Astrocyte (in vitro differentiated cells and primary cell): ENCODE data around the gene PROSER2. TPM values are rescaled to one million over a fixed set of nuclear protein-coding genes. Genes with fewer than 3 reads are reported as not detected.
"Not testable (repeated sequence)": the region's sequence is repeated elsewhere in the genome, so short reads cannot be mapped to it uniquely, and the experiment has no call there.

Experiments
- DNase-seq: peaks from one replicate; pipeline ENCODE4 v3.0.0-alpha.2; 2010; ENCODE audit warnings: low read depth
- FAIRE-seq: peaks from 2 replicates; lab custom pipeline; 2011; peaks lifted over from hg19 to GRCh38; lab: Jason Lieb, UNC
- H2AFZ ChIP-seq: 2 replicates; pipeline ENCODE4 v1.6.0; 2012; ENCODE audit warnings: low read depth, low read length, inconsistent platforms
- H3K27ac ChIP-seq: 2 replicates; pipeline ENCODE4 v1.5.1; 2011; ENCODE audit warnings: low read depth, low read length, inconsistent platforms
- H3K27me3 ChIP-seq: 2 replicates; pipeline ENCODE4 v1.6.0; 2011; ENCODE audit warnings: low read length, inconsistent platforms; ENCODE audit not compliant: insufficient read depth
- H3K36me3 ChIP-seq: 2 replicates; pipeline ENCODE4 v1.5.1; 2011; ENCODE audit warnings: low read length, inconsistent platforms; ENCODE audit not compliant: insufficient read depth
- H3K4me1 ChIP-seq: 2 replicates; pipeline ENCODE4 v1.5.1; 2011; ENCODE audit warnings: low read length, inconsistent platforms; ENCODE audit not compliant: insufficient read depth
- H3K4me2 ChIP-seq: 2 replicates; pipeline ENCODE4 v1.6.0; 2012; ENCODE audit warnings: low read length, inconsistent platforms
- H3K4me3 ChIP-seq: 2 replicates; pipeline ENCODE4 v1.5.1; 2011; ENCODE audit warnings: low read depth, mild to moderate bottlenecking, low read length, inconsistent platforms; ENCODE audit not compliant: insufficient read depth
- H3K79me2 ChIP-seq: 2 replicates; pipeline ENCODE4 v1.6.0; 2012; ENCODE audit warnings: mild to moderate bottlenecking, low read length, inconsistent platforms; ENCODE audit not compliant: insufficient read depth
- H3K9ac ChIP-seq: 2 replicates; pipeline ENCODE4 v1.6.0; 2012; ENCODE audit warnings: mild to moderate bottlenecking, low read length, inconsistent platforms
- H3K9me3 ChIP-seq: 2 replicates; pipeline ENCODE4 v1.5.1; 2012; ENCODE audit warnings: low read depth, mild to moderate bottlenecking, low read length, inconsistent platforms; ENCODE audit not compliant: insufficient read depth
- H4K20me1 ChIP-seq: 2 replicates; pipeline ENCODE4 v1.6.0; 2012; ENCODE audit warnings: low read length, inconsistent platforms; ENCODE audit not compliant: insufficient read depth
- H3K27ac Mint-ChIP-seq: one replicate; pipeline ENCODE4 v1.8.0; 2021; ENCODE audit warnings: mild to moderate bottlenecking, mixed read lengths; ENCODE audit not compliant: unreplicated experiment
- H3K27me3 Mint-ChIP-seq: one replicate; pipeline ENCODE4 v1.8.0; 2021; ENCODE audit warnings: low read depth, mixed read lengths; ENCODE audit not compliant: unreplicated experiment
- H3K36me3 Mint-ChIP-seq: one replicate; pipeline ENCODE4 v1.8.0; 2021; ENCODE audit warnings: low read depth, mixed read lengths; ENCODE audit not compliant: unreplicated experiment
- H3K4me1 Mint-ChIP-seq: one replicate; pipeline ENCODE4 v1.8.0; 2021; ENCODE audit warnings: low read depth, mixed read lengths; ENCODE audit not compliant: unreplicated experiment
- H3K4me3 Mint-ChIP-seq: one replicate; pipeline ENCODE4 v1.8.0; 2021; ENCODE audit warnings: mild to moderate bottlenecking, moderate library complexity, mixed read lengths; ENCODE audit not compliant: unreplicated experiment
- H3K9me3 Mint-ChIP-seq: one replicate; pipeline ENCODE4 v1.8.0; 2021; ENCODE audit warnings: mild to moderate bottlenecking, mixed read lengths; ENCODE audit not compliant: unreplicated experiment
- EZH2 ChIP-seq: IDR thresholded peaks from 2 replicates; pipeline ENCODE4 v1.6.1; 2012; ENCODE audit warnings: mild to moderate bottlenecking, low read length, inconsistent platforms; ENCODE audit not compliant: insufficient read depth
- total RNA-seq: library from RNA; stranded (reverse); gene quantifications from 2 replicates; pipeline ENCODE4 v1.2.1, GENCODE V29; 2021
- TF ChIP-seq, protein P1 (sequence below): IDR thresholded peaks from 2 replicates; pipeline ENCODE4 v1.5.1; 2011; ENCODE audit warnings: low read depth, mild to moderate bottlenecking, inconsistent platforms, low read length, moderate library complexity; ENCODE audit not compliant: insufficient read depth

Gene PROSER2
- total RNA-seq, 1 donor from 2014 or later = 12.1 TPM

DNA sequence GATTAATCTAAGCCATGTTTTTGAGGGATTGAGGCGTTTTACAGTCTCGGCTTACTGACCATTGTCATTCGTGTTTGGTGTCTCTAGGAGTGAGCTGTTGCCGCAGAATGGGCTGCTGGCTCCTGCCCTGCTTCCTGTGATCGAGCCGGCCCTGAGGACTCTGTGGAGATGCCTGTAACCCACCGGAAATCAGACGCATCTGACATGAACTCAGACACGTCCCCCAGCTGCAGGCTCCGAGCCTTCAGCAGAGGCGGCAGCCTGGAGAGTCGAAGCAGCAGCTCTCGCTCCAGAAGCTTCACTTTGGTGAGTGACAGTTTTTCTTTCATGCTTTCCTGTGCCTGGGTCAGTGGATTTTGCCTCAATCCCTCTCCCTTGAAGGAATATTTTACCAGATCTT lies 28.8 kb downstream of the PROSER2 start:
- FAIRE-seq (no peak), DNase-seq (no peak)
- no peak overlapping the region for H3K9ac ChIP-seq
- peaks cover 9% of the 10 kb centered on the region for H3K36me3 Mint-ChIP-seq
- no peaks in the 10 kb centered on the region for H4K20me1 ChIP-seq
- TF ChIP-seq, protein P1, sequence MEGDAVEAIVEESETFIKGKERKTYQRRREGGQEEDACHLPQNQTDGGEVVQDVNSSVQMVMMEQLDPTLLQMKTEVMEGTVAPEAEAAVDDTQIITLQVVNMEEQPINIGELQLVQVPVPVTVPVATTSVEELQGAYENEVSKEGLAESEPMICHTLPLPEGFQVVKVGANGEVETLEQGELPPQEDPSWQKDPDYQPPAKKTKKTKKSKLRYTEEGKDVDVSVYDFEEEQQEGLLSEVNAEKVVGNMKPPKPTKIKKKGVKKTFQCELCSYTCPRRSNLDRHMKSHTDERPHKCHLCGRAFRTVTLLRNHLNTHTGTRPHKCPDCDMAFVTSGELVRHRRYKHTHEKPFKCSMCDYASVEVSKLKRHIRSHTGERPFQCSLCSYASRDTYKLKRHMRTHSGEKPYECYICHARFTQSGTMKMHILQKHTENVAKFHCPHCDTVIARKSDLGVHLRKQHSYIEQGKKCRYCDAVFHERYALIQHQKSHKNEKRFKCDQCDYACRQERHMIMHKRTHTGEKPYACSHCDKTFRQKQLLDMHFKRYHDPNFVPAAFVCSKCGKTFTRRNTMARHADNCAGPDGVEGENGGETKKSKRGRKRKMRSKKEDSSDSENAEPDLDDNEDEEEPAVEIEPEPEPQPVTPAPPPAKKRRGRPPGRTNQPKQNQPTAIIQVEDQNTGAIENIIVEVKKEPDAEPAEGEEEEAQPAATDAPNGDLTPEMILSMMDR = no peak
- TF ChIP-seq EZH2 = no peak
- no peak overlapping the region for H3K27ac Mint-ChIP-seq
- no peaks in the 10 kb centered on the region for H3K9me3 Mint-ChIP-seq
- H3K4me2 ChIP-seq = no peak overlapping the region
- no peaks in the 10 kb centered on the region for H3K27me3 Mint-ChIP-seq
- H3K4me3 ChIP-seq = no peak overlapping the region
- no peak overlapping the region for H3K4me3 Mint-ChIP-seq
- H3K4me1 Mint-ChIP-seq = no peaks in the 10 kb centered on the region
- no peaks in the 10 kb centered on the region for H3K27me3 ChIP-seq
- H3K9me3 ChIP-seq = no peaks in the 10 kb centered on the region
- H3K79me2 ChIP-seq = no peaks in the 10 kb centered on the region
- no peak overlapping the region for H3K27ac ChIP-seq
- no peaks in the 10 kb centered on the region for H3K4me1 ChIP-seq
- peaks cover 3% of the 10 kb centered on the region for H3K36me3 ChIP-seq
- no peak overlapping the region for H2AFZ ChIP-seq

DNA sequence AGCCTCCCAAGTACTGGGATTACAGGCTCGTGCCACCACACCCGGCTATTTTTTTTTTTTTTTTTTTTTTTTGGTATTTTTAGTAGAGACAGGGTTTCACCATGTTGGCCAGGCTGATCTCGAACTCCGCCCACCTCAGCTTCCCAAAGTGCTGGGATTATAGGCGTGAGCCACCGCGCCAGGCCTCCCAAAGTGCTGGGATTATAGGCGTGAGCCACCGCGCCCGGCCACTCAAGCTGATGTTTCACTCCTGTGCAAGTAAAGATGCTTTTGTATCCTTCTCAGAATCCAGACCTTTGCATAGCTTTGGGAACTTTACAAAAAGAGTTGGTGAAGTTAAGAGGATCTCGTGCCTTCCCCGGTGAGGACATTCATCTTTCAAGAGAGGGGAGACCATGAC lies 29.5 kb downstream of the PROSER2 start:
- H3K27ac ChIP-seq, H3K27me3 Mint-ChIP-seq, H2AFZ ChIP-seq, DNase-seq, H3K27me3 ChIP-seq, H3K4me2 ChIP-seq, H3K4me3 ChIP-seq, H3K4me1 ChIP-seq, H3K36me3 ChIP-seq, H3K9me3 ChIP-seq, H3K79me2 ChIP-seq, H3K9me3 Mint-ChIP-seq, H4K20me1 ChIP-seq, H3K36me3 Mint-ChIP-seq, H3K27ac Mint-ChIP-seq, H3K9ac ChIP-seq, H3K4me1 Mint-ChIP-seq, FAIRE-seq, H3K4me3 Mint-ChIP-seq: not testable (repeated sequence)

DNA sequence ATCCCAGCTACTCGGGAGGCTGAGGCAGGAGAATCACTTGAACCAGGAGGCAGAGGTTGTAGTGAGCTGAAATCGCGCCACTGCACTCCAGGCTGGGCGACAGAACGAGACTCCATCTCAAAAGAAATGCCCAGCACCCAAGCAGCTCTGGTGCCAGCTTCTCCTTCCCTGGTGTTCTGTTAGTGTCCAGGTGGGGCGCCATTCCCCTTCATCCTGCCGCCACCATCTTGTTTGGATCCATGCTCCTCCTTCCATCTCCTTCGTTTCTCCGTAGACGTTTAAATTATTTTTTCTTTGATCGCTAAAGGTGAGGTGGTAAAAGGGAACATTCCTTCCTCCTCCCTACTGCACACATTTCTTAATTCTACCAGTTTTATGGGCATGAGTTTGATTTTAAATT lies 30.3 kb downstream of the PROSER2 start:
- FAIRE-seq (no peak), DNase-seq (no peak)
- Histone ChIP-seq H3K9me3 (no peaks in the 10 kb centered on the region), H3K9ac (no peak overlapping the region), H3K4me2 (no peak overlapping the region), H3K36me3 (peaks cover 3% of the 10 kb centered on the region), H3K4me3 (no peak overlapping the region), H3K27ac (no peak overlapping the region), H4K20me1 (no peaks in the 10 kb centered on the region), H3K27me3 (no peaks in the 10 kb centered on the region), H3K79me2 (no peaks in the 10 kb centered on the region), H3K4me1 (no peaks in the 10 kb centered on the region), H2AFZ (no peak overlapping the region)
- H3K36me3 Mint-ChIP-seq = peaks cover 8% of the 10 kb centered on the region
- H3K4me3 Mint-ChIP-seq = no peak overlapping the region
- no peak overlapping the region for H3K27ac Mint-ChIP-seq
- H3K9me3 Mint-ChIP-seq = no peaks in the 10 kb centered on the region
- H3K4me1 Mint-ChIP-seq = no peaks in the 10 kb centered on the region
- H3K27me3 Mint-ChIP-seq = no peaks in the 10 kb centered on the region
- no peak for TF ChIP-seq EZH2
- TF ChIP-seq, protein P1 = no peak
